ENCODE data around the gene SPOCK1.

SPOCK1 gene

GRCh38 chr5:137496919-137497318 lies 2.2 kb downstream of the SPOCK1 start:
- H3K4me3 ChIP-seq (ENCODE audit: low read depth, low read length) = no peak overlapping the region
- no peak for DNase-seq (ENCODE audit: low read depth)
- no peak for TF ChIP-seq CTCF (IDR thresholded peaks at IDR 0.05; ENCODE audit: control insufficient read depth, extremely low read depth, insufficient read depth)

GRCh38 chr5:137492331-137492730 lies 6.8 kb downstream of the SPOCK1 start:
- no peak for TF ChIP-seq CTCF (IDR thresholded peaks at IDR 0.05; ENCODE audit: control insufficient read depth, extremely low read depth, insufficient read depth)
- no peak overlapping the region for H3K4me3 ChIP-seq (ENCODE audit: low read depth, low read length)
- no peak for DNase-seq (ENCODE audit: low read depth)

- H3K4me3 ChIP-seq (ENCODE audit: low read depth, low read length) = no peak overlapping the region
- DNase-seq (ENCODE audit: low read depth) = no peak
Measured at GRCh38 chr5:137491121-137491520, 8.0 kb downstream of the SPOCK1 start.

GRCh38 chr5:137490591-137490990 lies 8.5 kb downstream of the SPOCK1 start:
- no peak for TF ChIP-seq CTCF (IDR thresholded peaks at IDR 0.05; ENCODE audit: control insufficient read depth, extremely low read depth, insufficient read depth)
- DNase-seq (ENCODE audit: low read depth) = no peak
- H3K4me3 ChIP-seq (ENCODE audit: low read depth, low read length) = no peak overlapping the region

More at GRCh38 chr5:137491121-137491520, 8.0 kb downstream of the SPOCK1 start:
- no peak for TF ChIP-seq CTCF (IDR thresholded peaks at IDR 0.05; ENCODE audit: control insufficient read depth, extremely low read depth, insufficient read depth)

- DNase-seq (ENCODE audit: low read depth) = no peak
- no peak for TF ChIP-seq CTCF (IDR thresholded peaks at IDR 0.05; ENCODE audit: control insufficient read depth, extremely low read depth, insufficient read depth)
- H3K4me3 ChIP-seq (ENCODE audit: low read depth, low read length) = no peak overlapping the region
Measured at GRCh38 chr5:137488974-137489373, 10.2 kb downstream of the SPOCK1 start.

- no peak for DNase-seq (ENCODE audit: low read depth)
- H3K4me3 ChIP-seq (ENCODE audit: low read depth, low read length) = no peak overlapping the region
- 0 out of 2 replicates have a peak, but pooled peaks have one; percentile 4 for TF ChIP-seq CTCF (IDR thresholded peaks at IDR 0.05; ENCODE audit: control insufficient read depth, extremely low read depth, insufficient read depth)
Measured at GRCh38 chr5:137488516-137488915, 10.6 kb downstream of the SPOCK1 start.

- no peak overlapping the region for H3K4me3 ChIP-seq (ENCODE audit: low read depth, low read length)
- TF ChIP-seq CTCF (IDR thresholded peaks at IDR 0.05; ENCODE audit: control insufficient read depth, extremely low read depth, insufficient read depth) = no peak
- no peak for DNase-seq (ENCODE audit: low read depth)
Measured at GRCh38 chr5:137487600-137487999, 11.5 kb downstream of the SPOCK1 start.
